Smooth muscle cell of bladder (primary cell): ENCODE measurements around the gene RAB43. TPM values are rescaled to one million over a fixed set of nuclear protein-coding genes. Genes with fewer than 3 reads are reported as not detected.

Source experiments
- total RNA-seq: library from RNA; depleted of rRNA; stranded (reverse); fragments of >200 nt; gene quantifications from 2 replicates; pipeline ENCODE4 v1.2.3, GENCODE V29; 2014

Gene RAB43
- 14.3 and 15.1 TPM in 2 replicates for total RNA-seq

GRCh38 chr3:129121792-129122411, at the start of gene RAB43:
RAB43 (minus strand) TSS chr3:129121804; CDS start chr3:129121489, 315 bp downstream.

GRCh38 chr3:129160891-129161859, 39.6 kb upstream of the RAB43 start, which contains the start of gene ISY1:
ISY1 (minus strand) TSS chr3:129161063; CDS start chr3:129160975, 88 bp downstream.

GRCh38 chr3:129060276-129061022, 61.2 kb downstream of the RAB43 start, which contains the start of gene GP9:
GP9 (plus strand) TSS chr3:129060779; CDS start chr3:129061740, 961 bp downstream.

Other genes starting within 250 kb of the RAB43 start
- gene ACAD9, start 242.2 kb downstream of the RAB43 start, total RNA-seq: 29.9 and 34.0 TPM in 2 replicates
- 0.09 and 1.1 TPM in 2 replicates for gene CFAP92, start 127.7 kb downstream of the RAB43 start, total RNA-seq
- 4.8 TPM in 1 of 2 replicates, not detected in the other for gene EFCC1, start 120.5 kb downstream of the RAB43 start, total RNA-seq
- gene GP9, start 61.0 kb downstream of the RAB43 start, total RNA-seq: not detected in 2 replicates
- 31.6 and 31.7 TPM in 2 replicates for gene ISY1, start 39.3 kb upstream of the RAB43 start, total RNA-seq
- gene CNBP, start 62.1 kb upstream of the RAB43 start, total RNA-seq: 265 and 277 TPM in 2 replicates
- gene COPG1, start 127.8 kb upstream of the RAB43 start, total RNA-seq: 502 and 503 TPM in 2 replicates
- 15.8 and 16.1 TPM in 2 replicates for gene HMCES, start 157.1 kb upstream of the RAB43 start, total RNA-seq